SK-N-SH (cell line): ENCODE results near the gene WBP11. TPM values are rescaled to one million over a fixed set of nuclear protein-coding genes. Genes with fewer than 3 reads are reported as not detected.
A peak's percentile ranks its signal among the peaks of the same experiment; 100 is the strongest.

ENCODE experiments used
- CTCF ChIA-PET: fragments of 300-600, 350-600 bp; formaldehyde crosslinking; extraction: SDS; loops from one replicate; lab custom pipeline; 2021; lab: Yijun Ruan, JAX
- POLR2A ChIA-PET: fragments of 350-600 bp; sonication (Branson Sonifier 250); formaldehyde crosslinking; extraction: SDS; loops from one replicate; lab custom pipeline; 2020; ENCODE audit warnings: antibody characterized with exemption, inconsistent platforms; lab: Yijun Ruan, JAX
- DNase-seq: peaks from one replicate; pipeline ENCODE4 v3.0.0; 2012
- H2AFZ ChIP-seq: fragments of 200-600 bp; sonication (generic); 2 replicates; pipeline ENCODE4 v1.8.1; 2016; ENCODE audit warnings: antibody characterized with exemption, mild to moderate bottlenecking, low read depth
- H3F3A ChIP-seq: fragments of 200-600 bp; sonication (generic); replicated peaks from 2 replicates; pipeline ENCODE3; 2016; ENCODE audit warnings: antibody characterized with exemption, mild to moderate bottlenecking; ENCODE audit not compliant: insufficient read depth
- H3K27ac ChIP-seq, 2 experiments: fragments of 200-500 bp in 1 of 2; fragments of 200-600 bp in 1 of 2; sonication (Bioruptor generic) in 1 of 2; sonication (generic), shearing (Covaris generic) in 1 of 2; 2 replicates each; pipeline versions ENCODE4 v1.5.1 to v1.6.1; 2014 to 2016; ENCODE audit warnings: low read depth in 2 of 2, inconsistent platforms in 1 of 2, low read length in 1 of 2, mild to moderate bottlenecking in 1 of 2, mixed read lengths in 1 of 2
- H3K27me3 ChIP-seq: fragments of 200-600 bp; sonication (generic), shearing (Covaris generic); 2 replicates; pipeline ENCODE4 v1.6.1; 2016; ENCODE audit warnings: mixed run types; ENCODE audit not compliant: insufficient read depth
- H3K36me3 ChIP-seq, 2 experiments: fragments of 200-500 bp in 1 of 2; fragments of 200-600 bp in 1 of 2; sonication (Bioruptor generic) in 1 of 2; sonication (generic) in 1 of 2; replicated peaks in 1 of 2; 2 replicates each; pipeline versions ENCODE3 to v1.5.1; 2014 to 2016; ENCODE audit warnings: low read length in 1 of 2, mild to moderate bottlenecking in 1 of 2; ENCODE audit not compliant: insufficient read depth in 2 of 2, control insufficient read depth in 1 of 2
- H3K4me1 ChIP-seq, 2 experiments: fragments of 200-500 bp in 1 of 2; fragments of 200-600 bp in 1 of 2; sonication (Bioruptor generic) in 1 of 2; sonication (generic), shearing (Covaris generic) in 1 of 2; 2 replicates each; pipeline versions ENCODE4 v1.5.1 to v1.6.1; 2014 to 2016; ENCODE audit warnings: low read depth in 1 of 2, low read length in 1 of 2, mixed run types in 1 of 2; ENCODE audit not compliant: insufficient read depth in 2 of 2, control insufficient read depth in 1 of 2
- H3K4me2 ChIP-seq: fragments of 200-600 bp; sonication (generic), shearing (Covaris generic); 2 replicates; pipeline ENCODE4 v1.6.1; 2017; ENCODE audit warnings: mixed run types
- H3K4me3 ChIP-seq, 2 experiments: fragments of 200-500 bp in 1 of 2; fragments of 200-600 bp in 1 of 2; sonication (Bioruptor generic) in 1 of 2; sonication (generic), shearing (Covaris generic) in 1 of 2; 2 replicates each; pipeline versions ENCODE4 v1.5.1 to v1.8.1; 2014 to 2016; ENCODE audit warnings: low read depth in 2 of 2, inconsistent platforms in 1 of 2, low read length in 1 of 2, mild to moderate bottlenecking in 1 of 2, mixed read lengths in 1 of 2, moderate library complexity in 1 of 2
- H3K79me2 ChIP-seq: fragments of 200-600 bp; sonication (generic); 2 replicates; pipeline ENCODE4 v1.8.1; 2017; ENCODE audit warnings: mild to moderate bottlenecking; ENCODE audit not compliant: insufficient read depth
- H3K9ac ChIP-seq: fragments of 200-600 bp; sonication (generic); 2 replicates; pipeline ENCODE4 v1.6.1; 2017; ENCODE audit warnings: mixed run types
- H3K9me2 ChIP-seq: fragments of 200-600 bp; sonication (generic); 2 replicates; pipeline ENCODE4 v1.6.1; 2017; ENCODE audit warnings: mixed run types
- H3K9me3 ChIP-seq: fragments of 200-600 bp; sonication (generic); 2 replicates; pipeline ENCODE4 v1.6.1; 2017; ENCODE audit warnings: mixed run types, mild to moderate bottlenecking, moderate library complexity
- H4K20me1 ChIP-seq: fragments of 200-600 bp; sonication (generic); 2 replicates; pipeline ENCODE4 v1.6.1; 2017; ENCODE audit warnings: mild to moderate bottlenecking, mixed run types; ENCODE audit not compliant: insufficient read depth
- ELF1 ChIP-seq: IDR thresholded peaks from 2 replicates; pipeline ENCODE4 v1.4.0; 2012
- EP300 ChIP-seq, 2 experiments: IDR thresholded peaks; 2 replicates each; pipeline versions ENCODE4 v1.4.0 to v1.6.1; 2012; ENCODE audit warnings: borderline replicate concordance in 1 of 2, low read depth in 1 of 2, low read length in 1 of 2
- FOXJ3 ChIP-seq: sonication (generic); formaldehyde crosslinking; IDR thresholded peaks from 2 replicates; pipeline ENCODE4 v1.5.1; 2020; ENCODE audit warnings: mild to moderate bottlenecking, missing genetic modification reagents
- GABPA ChIP-seq: IDR thresholded peaks from 2 replicates; pipeline ENCODE4 v1.4.0; 2012; ENCODE audit warnings: low read depth, mild to moderate bottlenecking
- JUND ChIP-seq: IDR thresholded peaks from 2 replicates; pipeline ENCODE4 v1.4.0; 2012
- MXI1 ChIP-seq: IDR thresholded peaks from 2 replicates; pipeline ENCODE4 v1.6.1; 2012; ENCODE audit warnings: mild to moderate bottlenecking, low read depth, low read length, improper control_type of control experiment
- POLR2AphosphoS5 ChIP-seq: IDR thresholded peaks from 2 replicates; pipeline ENCODE4 v1.6.1; 2012; ENCODE audit warnings: low read depth, low read length
- RAD21 ChIP-seq: IDR thresholded peaks from 2 replicates; pipeline ENCODE4 v1.6.1; 2012; ENCODE audit warnings: mild to moderate bottlenecking, low read length
- RXRA ChIP-seq: IDR thresholded peaks from 2 replicates; pipeline ENCODE4 v1.4.0; 2012; ENCODE audit warnings: low read depth, mild to moderate bottlenecking, borderline replicate concordance
- SIN3A ChIP-seq: IDR thresholded peaks from 2 replicates; pipeline ENCODE4 v1.6.1; 2012; ENCODE audit warnings: low read depth, mild to moderate bottlenecking, low read length, moderate library complexity, borderline replicate concordance
- SMC3 ChIP-seq: IDR thresholded peaks from 2 replicates; pipeline ENCODE4 v1.6.1; 2012; ENCODE audit warnings: low read depth, low read length, improper control_type of control experiment
- USF1 ChIP-seq: IDR thresholded peaks from 2 replicates; pipeline ENCODE4 v1.4.0; 2012; ENCODE audit warnings: low read depth, borderline replicate concordance
- YY1 ChIP-seq: IDR thresholded peaks from 2 replicates; pipeline ENCODE4 v1.4.0; 2012; ENCODE audit warnings: low read depth, mild to moderate bottlenecking
- WGBS: methylation state at CpG from one replicate; pipeline ENCODE4 v1.1.6; 2017; ENCODE audit warnings: low lambda C conversion rate; 5-methylcytosine and 5-hydroxymethylcytosine counted together
- polyA plus RNA-seq, 3 experiments: library from polyadenylated mRNA; depleted of rRNA; stranded (reverse); fragments of >200 nt; gene quantifications; 2 replicates each; pipeline ENCODE4 v1.2.3, GENCODE V29; 2012
- TF ChIP-seq, protein P1 (sequence below): fragments of 200-600 bp; sonication (generic); IDR thresholded peaks from 2 replicates; pipeline ENCODE4 v1.6.1; 2017; ENCODE audit warnings: antibody characterized with exemption, mild to moderate bottlenecking, moderate library complexity
- TF ChIP-seq, protein P2 (sequence below): IDR thresholded peaks from 2 replicates; pipeline ENCODE4; 2012

Gene WBP11
- polyA plus RNA-seq, 1 of the 3 experiments (the other 2 are of a cell fraction) = 18.7 TPM

GRCh38 chr12:14811486-14811885, 8.2 kb upstream of the WBP11 start:
- H3K4me1 ChIP-seq = no peaks in the 10 kb centered on the region
- ChIA-PET CTCF (interaction anchor here (0.8 to 2.1 kb wide), 10 partner anchors 14 to 412 kb away, joined by 3 to 11 read pairs (median 3); partner anchors contain the start of gene RERG), POLR2A (no interaction called here)
- H3K36me3 ChIP-seq = no peaks in the 10 kb centered on the region
- H3K9me3 ChIP-seq = no peaks in the 10 kb centered on the region
- H3K79me2 ChIP-seq = no peaks in the 10 kb centered on the region
- no peaks in the 10 kb centered on the region for H3F3A ChIP-seq
- DNase-seq = no peak
- TF ChIP-seq JUND (no peak), POLR2AphosphoS5 (no peak), EP300 (IDR thresholded peaks at IDR 0.05; ENCODE audit: borderline replicate concordance in 1 of 2, low read depth in 1 of 2, low read length in 1 of 2) (no peak)
- no peak overlapping the region for H3K4me2 ChIP-seq
- H2AFZ ChIP-seq = no peak overlapping the region
- no peak overlapping the region for H3K27ac ChIP-seq
- no peaks in the 10 kb centered on the region for H3K27me3 ChIP-seq
- 96% methylated on average over 2 of the region's 2 CpGs for WGBS
- no peak overlapping the region for H3K4me3 ChIP-seq
- no peak overlapping the region for H3K9ac ChIP-seq
- no peaks in the 10 kb centered on the region for H4K20me1 ChIP-seq
- H3K9me2 ChIP-seq = no peaks in the 10 kb centered on the region

DNA sequence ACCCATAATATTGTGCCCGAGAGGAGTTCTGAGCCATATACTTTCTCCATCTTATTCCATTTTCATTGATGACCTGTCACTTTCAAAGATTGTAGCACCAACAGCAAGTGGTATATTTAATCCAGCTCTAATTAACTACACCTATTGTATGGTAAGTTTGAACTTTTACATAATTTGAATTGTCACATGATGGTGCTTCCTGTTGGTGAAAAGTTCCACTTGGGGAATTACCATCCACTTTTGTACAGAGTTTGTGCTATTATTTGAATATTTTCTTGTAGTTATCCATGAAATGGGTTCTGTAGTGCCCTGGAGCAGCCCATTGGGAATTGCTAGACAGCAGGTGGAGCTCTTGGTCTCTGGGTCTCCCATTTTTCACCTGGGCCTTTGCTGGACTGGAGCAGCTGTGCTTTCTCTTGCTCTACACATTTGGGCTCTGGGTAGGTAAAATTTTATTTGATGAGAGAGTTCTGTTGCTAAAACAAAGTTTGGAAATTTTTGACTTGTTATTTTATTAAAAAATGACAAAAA, 7.7 kb upstream of the WBP11 start:
- Histone ChIP-seq H3K4me1 (no peaks in the 10 kb centered on the region), H3F3A (no peaks in the 10 kb centered on the region), H3K36me3 (no peaks in the 10 kb centered on the region), H2AFZ (no peak overlapping the region), H3K9ac (no peak overlapping the region), H3K4me3 (no peak overlapping the region), H3K27ac (no peak overlapping the region), H3K4me2 (no peak overlapping the region), H3K9me3 (no peaks in the 10 kb centered on the region), H4K20me1 (no peaks in the 10 kb centered on the region), H3K9me2 (no peaks in the 10 kb centered on the region), H3K27me3 (no peaks in the 10 kb centered on the region), H3K79me2 (no peaks in the 10 kb centered on the region)
- 75% methylated on average over 1 of the region's 1 CpG for WGBS
- no peak for DNase-seq
- ChIA-PET POLR2A (no interaction called here), CTCF (interaction anchor here (0.8 to 2.1 kb wide), 10 partner anchors 14 to 413 kb away, joined by 3 to 11 read pairs (median 3); partner anchors contain the start of gene RERG)
- TF ChIP-seq FOXJ3 (no peak), RAD21 (peak; percentile 56), SMC3 (peak; percentile 63)
- TF ChIP-seq, protein P1, sequence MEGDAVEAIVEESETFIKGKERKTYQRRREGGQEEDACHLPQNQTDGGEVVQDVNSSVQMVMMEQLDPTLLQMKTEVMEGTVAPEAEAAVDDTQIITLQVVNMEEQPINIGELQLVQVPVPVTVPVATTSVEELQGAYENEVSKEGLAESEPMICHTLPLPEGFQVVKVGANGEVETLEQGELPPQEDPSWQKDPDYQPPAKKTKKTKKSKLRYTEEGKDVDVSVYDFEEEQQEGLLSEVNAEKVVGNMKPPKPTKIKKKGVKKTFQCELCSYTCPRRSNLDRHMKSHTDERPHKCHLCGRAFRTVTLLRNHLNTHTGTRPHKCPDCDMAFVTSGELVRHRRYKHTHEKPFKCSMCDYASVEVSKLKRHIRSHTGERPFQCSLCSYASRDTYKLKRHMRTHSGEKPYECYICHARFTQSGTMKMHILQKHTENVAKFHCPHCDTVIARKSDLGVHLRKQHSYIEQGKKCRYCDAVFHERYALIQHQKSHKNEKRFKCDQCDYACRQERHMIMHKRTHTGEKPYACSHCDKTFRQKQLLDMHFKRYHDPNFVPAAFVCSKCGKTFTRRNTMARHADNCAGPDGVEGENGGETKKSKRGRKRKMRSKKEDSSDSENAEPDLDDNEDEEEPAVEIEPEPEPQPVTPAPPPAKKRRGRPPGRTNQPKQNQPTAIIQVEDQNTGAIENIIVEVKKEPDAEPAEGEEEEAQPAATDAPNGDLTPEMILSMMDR = peak; percentile 66

- H3K4me3 ChIP-seq = no peak overlapping the region
- H2AFZ ChIP-seq = no peak overlapping the region
- POLR2A ChIA-PET = no interaction called here
- no peak overlapping the region for H3K9ac ChIP-seq
- H3K79me2 ChIP-seq = no peaks in the 10 kb centered on the region
- no peaks in the 10 kb centered on the region for H3K9me3 ChIP-seq
- CTCF ChIA-PET = interaction anchor here (1.0 to 2.1 kb wide), 6 partner anchors 22 to 413 kb away, joined by 3 to 11 read pairs (median 4); partner anchors contain the start of gene RERG
- H3K4me2 ChIP-seq = no peak overlapping the region
- no peaks in the 10 kb centered on the region for H3K4me1 ChIP-seq
- no peaks in the 10 kb centered on the region for H4K20me1 ChIP-seq
- H3K9me2 ChIP-seq = no peaks in the 10 kb centered on the region
- 82% methylated on average over 5 of the region's 5 CpGs for WGBS
- H3K36me3 ChIP-seq = no peaks in the 10 kb centered on the region
- no peaks in the 10 kb centered on the region for H3F3A ChIP-seq
- no peak for DNase-seq
- H3K27me3 ChIP-seq = no peaks in the 10 kb centered on the region
- no peak overlapping the region for H3K27ac ChIP-seq
- TF ChIP-seq GABPA = no peak
- no peak for TF ChIP-seq RXRA
- TF ChIP-seq MXI1 = no peak
- TF ChIP-seq YY1 = no peak
- no peak for TF ChIP-seq JUND
- no peak for TF ChIP-seq SIN3A
- TF ChIP-seq, protein P2, sequence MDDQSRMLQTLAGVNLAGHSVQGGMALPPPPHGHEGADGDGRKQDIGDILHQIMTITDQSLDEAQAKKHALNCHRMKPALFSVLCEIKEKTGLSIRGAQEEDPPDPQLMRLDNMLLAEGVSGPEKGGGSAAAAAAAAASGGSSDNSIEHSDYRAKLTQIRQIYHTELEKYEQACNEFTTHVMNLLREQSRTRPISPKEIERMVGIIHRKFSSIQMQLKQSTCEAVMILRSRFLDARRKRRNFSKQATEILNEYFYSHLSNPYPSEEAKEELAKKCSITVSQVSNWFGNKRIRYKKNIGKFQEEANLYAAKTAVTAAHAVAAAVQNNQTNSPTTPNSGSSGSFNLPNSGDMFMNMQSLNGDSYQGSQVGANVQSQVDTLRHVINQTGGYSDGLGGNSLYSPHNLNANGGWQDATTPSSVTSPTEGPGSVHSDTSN = no peak
- TF ChIP-seq ELF1 = no peak
- TF ChIP-seq RAD21 = no peak
- TF ChIP-seq USF1 = no peak
Measured at GRCh38 chr12:14810167-14810952, 7.1 kb upstream of the WBP11 start.
